ENCODE measurements around the gene RNF151. TPM values are rescaled to one million over a fixed set of nuclear protein-coding genes. Genes with fewer than 3 reads are reported as not detected.

The RNF151 gene
- total RNA-seq, 8 experiments from 2014 or later, result 0.16 TPM; not detected in 7

DNA sequence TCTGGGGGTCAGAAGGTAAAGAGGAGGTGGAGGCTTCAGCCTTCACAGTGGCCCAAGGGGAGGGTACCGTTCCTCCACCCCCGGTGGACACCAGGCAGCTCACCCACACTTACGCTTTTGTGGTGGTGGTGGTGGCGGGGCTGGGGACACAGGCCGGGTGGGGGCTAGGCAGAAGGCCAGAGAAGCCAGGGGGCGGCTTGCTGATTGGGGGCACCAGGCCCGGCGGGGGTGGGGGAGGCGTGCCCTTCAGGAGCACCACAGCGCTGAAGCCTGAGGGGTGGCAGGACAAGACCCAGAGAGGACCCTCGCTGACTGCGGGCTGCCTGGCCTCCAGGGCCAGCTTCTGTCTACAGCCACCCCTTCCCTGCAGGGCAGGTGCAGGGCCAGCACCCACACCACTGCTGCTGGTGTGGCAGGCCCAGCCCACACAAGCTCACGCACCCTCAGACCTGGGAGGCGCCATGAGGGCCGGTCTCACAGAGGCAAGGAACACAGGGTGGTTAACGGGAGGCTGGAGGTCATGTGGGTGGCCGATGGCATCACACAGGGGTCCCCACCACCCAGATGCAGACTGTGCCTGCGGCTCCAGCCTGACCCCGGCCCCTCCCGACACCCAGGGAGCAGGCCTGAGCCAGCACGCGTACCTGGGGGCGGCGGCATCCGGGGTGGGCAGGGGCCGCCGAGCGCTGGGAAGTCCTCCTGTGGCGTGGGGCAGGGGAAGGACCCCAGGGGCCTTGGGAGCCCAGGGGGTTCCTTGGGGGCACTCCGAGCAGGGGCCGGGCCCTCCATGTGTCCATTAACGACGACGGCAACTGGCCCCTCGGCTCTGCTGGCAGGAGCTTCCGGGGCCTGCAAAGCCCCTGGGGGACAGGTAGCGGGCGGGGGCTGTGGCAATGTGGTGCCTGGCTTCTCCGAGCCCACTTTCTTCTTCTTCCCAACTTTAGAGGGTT is 32.5 kb downstream of the RNF151 start:
- in situ Hi-C loops (cut with MboI; ENCODE audit: low pct_unique_long_range_greater_than_20kb in 2 of 9, low sequenced_read_pairs in 9 of 9, unreplicated experiment in 9 of 9), result no loop called here
- H3K4me1 ChIP-seq (replicated peaks in 1 of 2), result peaks cover 6 to 9% of the 10 kb centered on the region in 2 donors
- WGBS, 10 experiments, result no CpG with 5 or more reads among the region's 39 CpGs
- H3K4me3 ChIP-seq, result no peak overlapping the region
- H3K27ac ChIP-seq, result no peak overlapping the region
- ATAC-seq (replicated peaks in 6 of 8), result no peak

DNA sequence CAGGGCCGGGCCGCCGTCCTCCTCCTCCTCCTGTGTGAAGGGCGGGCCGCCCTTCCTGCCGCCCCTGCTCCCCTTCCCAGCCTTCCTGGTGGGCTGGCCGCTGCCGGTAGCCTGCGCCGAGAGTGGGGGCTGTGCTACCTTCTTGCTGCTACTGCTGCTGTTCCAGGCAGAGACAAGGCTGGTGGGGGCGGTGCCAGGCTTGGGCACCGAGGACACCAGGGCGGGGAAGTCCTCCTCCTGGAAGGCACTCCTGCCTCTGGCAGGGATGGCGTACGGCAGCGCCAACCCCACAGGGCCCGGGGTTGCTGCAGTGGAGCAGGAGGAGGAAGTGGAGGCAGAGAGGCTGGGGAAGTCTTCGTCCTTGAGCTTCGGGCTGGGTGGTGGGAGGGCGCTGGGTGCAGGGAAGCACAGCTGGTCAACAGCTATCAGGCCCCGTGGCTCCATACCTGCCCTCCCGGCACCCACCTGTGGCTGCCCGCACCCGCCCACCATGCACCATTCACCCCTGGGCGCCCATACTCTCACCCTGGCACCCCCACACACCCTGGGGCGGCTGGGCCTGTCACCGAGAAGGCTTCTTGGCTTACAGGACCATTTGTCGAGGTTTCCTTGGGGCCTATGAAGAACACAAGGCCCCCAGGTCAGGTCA is 33.3 kb downstream of the RNF151 start:
- WGBS, 10 experiments, result 94% methylated on average over 6 of the region's 28 CpGs; no CpG with 5 or more reads in 9 of the 10 experiments
- ATAC-seq (replicated peaks in 6 of 8), result no peak
- no peak overlapping the region for H3K4me3 ChIP-seq
- H3K27ac ChIP-seq, result no peak overlapping the region
- peaks cover 14 to 18% of the 10 kb centered on the region in 2 donors for H3K4me1 ChIP-seq (replicated peaks in 1 of 2)
- in situ Hi-C loops (cut with MboI; ENCODE audit: low pct_unique_long_range_greater_than_20kb in 2 of 9, low sequenced_read_pairs in 9 of 9, unreplicated experiment in 9 of 9), result loop anchor here in 3 of 9 experiments (25.0 kb wide), 1 partner anchor 137 kb away; the partner anchor contains the start of genes PKD1 (in 3 of the 3) and RAB26 (in 3 of the 3)

DNA sequence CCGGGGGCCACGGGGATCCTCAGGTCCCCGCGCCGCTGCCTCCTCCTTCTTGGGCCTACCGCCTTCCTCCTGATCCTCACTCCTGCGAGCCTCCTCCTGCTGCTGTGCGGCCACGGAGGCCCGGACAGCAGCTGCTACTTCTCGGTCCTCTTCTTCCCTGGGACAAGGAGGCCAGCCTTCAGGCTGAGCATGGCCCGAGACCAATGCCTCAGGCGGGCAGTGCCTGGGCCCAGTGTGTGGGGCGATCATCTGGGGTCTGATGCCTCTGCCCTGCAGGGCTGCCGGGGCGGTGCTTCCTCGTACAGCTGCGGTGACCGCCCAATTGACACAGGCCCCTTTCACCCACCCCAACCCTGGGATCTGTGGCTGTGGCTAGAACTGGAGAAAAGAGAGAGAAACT is 34.4 kb downstream of the RNF151 start:
- H3K4me1 ChIP-seq (replicated peaks in 1 of 2), result peaks cover 20 to 28% of the 10 kb centered on the region in 2 donors
- H3K4me3 ChIP-seq, result no peak overlapping the region
- 63 to 100% (median 96%) methylated on average over 1 to 8 of the region's 19 CpGs; no CpG with 5 or more reads in 6 of the 10 experiments for WGBS, 10 experiments
- in situ Hi-C loops (cut with MboI; ENCODE audit: low pct_unique_long_range_greater_than_20kb in 2 of 9, low sequenced_read_pairs in 9 of 9, unreplicated experiment in 9 of 9), result loop anchor here in 3 of 9 experiments (25.0 kb wide), 1 partner anchor 136 kb away; the partner anchor contains the start of genes PKD1 (in 3 of the 3) and RAB26 (in 3 of the 3)
- no peak overlapping the region for H3K27ac ChIP-seq
- no peak for ATAC-seq (replicated peaks in 6 of 8)

GRCh38 chr16:2001456-2002355 is 35.0 kb downstream of the RNF151 start:
- ATAC-seq (replicated peaks in 6 of 8), result no peak
- in situ Hi-C loops (cut with MboI; ENCODE audit: low pct_unique_long_range_greater_than_20kb in 2 of 9, low sequenced_read_pairs in 9 of 9, unreplicated experiment in 9 of 9), result loop anchor here in 3 of 9 experiments (25.0 kb wide), 1 partner anchor 136 kb away; the partner anchor contains the start of genes PKD1 (in 3 of the 3) and RAB26 (in 3 of the 3)

DNA sequence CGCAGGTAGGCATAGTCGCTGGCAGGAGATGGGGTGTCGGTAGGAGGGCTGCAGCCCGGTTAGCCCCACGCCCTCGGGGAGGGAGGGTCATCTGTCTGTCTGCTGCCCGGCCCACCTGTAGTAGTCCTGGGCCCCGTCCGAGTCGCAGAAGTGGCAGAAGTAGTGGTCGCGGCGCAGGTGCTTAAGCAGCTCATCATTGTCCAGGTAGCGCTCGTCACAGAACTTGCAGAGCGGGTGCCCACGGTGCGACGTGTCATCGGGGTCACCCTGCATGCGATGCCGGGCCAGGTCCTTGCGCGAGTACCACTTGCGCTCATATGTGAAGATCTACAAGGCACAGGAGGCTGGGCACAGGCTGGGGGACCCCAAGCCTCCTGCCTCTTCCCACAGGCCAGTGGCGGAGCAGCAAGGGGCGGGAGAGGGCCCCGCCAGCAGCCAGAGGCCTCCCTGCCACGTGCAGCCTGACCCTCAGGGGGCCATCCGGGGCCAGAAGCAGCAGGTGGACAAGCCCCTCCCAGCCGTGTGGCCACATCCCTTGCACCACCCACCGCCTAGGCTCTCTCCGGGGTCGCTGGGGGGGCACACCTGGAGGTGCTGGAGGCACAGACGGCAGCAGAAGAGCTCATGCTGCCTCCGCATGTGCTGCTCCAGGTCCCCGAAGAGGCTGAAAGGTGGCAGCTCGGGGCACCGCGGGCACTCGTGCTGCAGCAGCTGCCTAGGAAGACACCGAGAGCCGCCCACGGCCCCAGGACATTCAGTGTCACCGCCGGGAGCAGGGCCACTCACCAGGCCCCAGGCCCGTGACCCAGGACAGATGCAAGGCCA is 36.0 kb downstream of the RNF151 start:
- no peak for ATAC-seq (replicated peaks in 6 of 8)
- H3K27ac ChIP-seq, result no peak overlapping the region
- WGBS, 10 experiments, result 96% methylated on average over 5 to 19 of the region's 47 CpGs; no CpG with 5 or more reads in 8 of the 10 experiments
- H3K4me3 ChIP-seq, result no peak overlapping the region
- in situ Hi-C loops (cut with MboI; ENCODE audit: low pct_unique_long_range_greater_than_20kb in 2 of 9, low sequenced_read_pairs in 9 of 9, unreplicated experiment in 9 of 9), result loop anchor here in 3 of 9 experiments (25.0 kb wide), 1 partner anchor 135 kb away; the partner anchor contains the start of genes PKD1 (in 3 of the 3) and RAB26 (in 3 of the 3)
- H3K4me1 ChIP-seq (replicated peaks in 1 of 2), result peaks cover 27 to 38% of the 10 kb centered on the region in 2 donors

More at GRCh38 chr16:2001456-2002355, 35.0 kb downstream of the RNF151 start:
- peaks cover 22 to 29% of the 10 kb centered on the region in 2 donors for H3K4me1 ChIP-seq (replicated peaks in 1 of 2)
- H3K4me3 ChIP-seq, result no peak overlapping the region
- WGBS, 10 experiments, result 82 to 100% (median 92%) methylated on average over 2 to 11 of the region's 53 CpGs; no CpG with 5 or more reads in 5 of the 10 experiments
- no peak overlapping the region for H3K27ac ChIP-seq

GRCh38 chr16:2003231-2003826 is 36.7 kb downstream of the RNF151 start:
- in situ Hi-C loops (cut with MboI; ENCODE audit: low pct_unique_long_range_greater_than_20kb in 2 of 9, low sequenced_read_pairs in 9 of 9, unreplicated experiment in 9 of 9), result loop anchor here in 3 of 9 experiments (25.0 kb wide), 1 partner anchor 134 kb away; the partner anchor contains the start of genes PKD1 (in 3 of the 3) and RAB26 (in 3 of the 3)
- WGBS, 10 experiments, result 0 to 100% (median 77%) methylated on average over 1 to 4 of the region's 8 CpGs; no CpG with 5 or more reads in 6 of the 10 experiments
- H3K4me1 ChIP-seq (replicated peaks in 1 of 2), result peaks cover 34 to 45% of the 10 kb centered on the region in 2 donors
- ATAC-seq (replicated peaks in 6 of 8), result no peak
- H3K4me3 ChIP-seq, result peak overlapping the region in 3 of 5 donors; percentile 9 to 27 (median 22)
- peak overlapping the region; percentile 96 for H3K27ac ChIP-seq

DNA sequence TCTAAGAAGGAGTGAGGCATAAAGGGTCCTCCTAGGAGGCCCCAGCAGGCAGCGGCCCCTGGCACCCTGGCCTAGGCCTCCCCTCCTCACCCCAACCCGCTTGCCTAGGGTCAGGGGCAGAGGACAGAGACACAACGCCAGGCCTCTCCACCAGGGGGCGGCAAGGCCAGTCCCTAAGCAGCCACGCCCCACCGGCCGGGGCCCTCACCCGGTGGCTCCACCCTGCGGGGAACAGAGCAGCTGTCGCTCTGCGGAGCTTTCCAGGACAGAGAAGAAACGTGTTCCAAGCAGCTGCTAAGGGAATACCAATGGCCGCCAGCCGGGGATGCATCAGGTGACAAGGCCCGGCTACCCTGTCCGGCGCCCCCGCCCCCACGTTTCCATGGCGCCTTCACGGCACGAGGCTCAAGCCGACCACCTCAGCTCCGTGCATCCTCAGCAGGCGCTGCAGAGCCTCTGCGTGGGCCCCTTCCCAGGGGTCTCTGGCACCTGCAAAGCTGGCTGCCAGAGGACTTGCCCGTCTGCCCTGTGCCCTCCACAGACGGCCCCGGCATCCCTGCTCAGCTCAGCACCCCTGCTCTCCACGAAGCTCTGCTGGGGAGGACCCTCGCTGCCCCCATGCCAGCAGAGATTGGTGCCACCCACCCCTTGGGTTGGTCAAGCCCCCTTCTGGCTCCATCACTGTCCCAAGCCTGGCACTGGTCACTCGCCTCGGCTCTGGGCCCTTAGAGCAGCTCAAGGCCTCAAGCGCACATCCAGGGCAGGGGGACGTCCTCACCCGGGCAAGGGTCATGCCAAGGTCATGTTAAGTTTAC is 37.4 kb downstream of the RNF151 start:
- in situ Hi-C loops (cut with MboI; ENCODE audit: low pct_unique_long_range_greater_than_20kb in 2 of 9, low sequenced_read_pairs in 9 of 9, unreplicated experiment in 9 of 9), result loop anchor here in 3 of 9 experiments (25.0 kb wide), 1 partner anchor 133 kb away; the partner anchor contains the start of genes PKD1 (in 3 of the 3) and RAB26 (in 3 of the 3)
- peak; percentile 57 to 87 (median 80) for ATAC-seq (replicated peaks in 6 of 8)
- H3K4me3 ChIP-seq, result peak overlapping the region in 4 of 5 donors; percentile 5 to 27 (median 16)
- peak overlapping the region; percentile 96 for H3K27ac ChIP-seq
- 0 to 75% (median 17%) methylated on average over 1 to 5 of the region's 36 CpGs; no CpG with 5 or more reads in 5 of the 10 experiments for WGBS, 10 experiments
- peaks cover 37 to 47% of the 10 kb centered on the region in 2 donors for H3K4me1 ChIP-seq (replicated peaks in 1 of 2)

GRCh38 chr16:2004795-2005517 is 38.3 kb downstream of the RNF151 start:
- peak overlapping the region in 2 of 5 donors; percentile 6 to 27 for H3K4me3 ChIP-seq
- ATAC-seq (replicated peaks in 6 of 8), result peak in 5 of 8 experiments; percentile 7 to 47 (median 42)
- WGBS, 10 experiments, result 33 to 90% (median 68%) methylated on average over 2 to 7 of the region's 34 CpGs; no CpG with 5 or more reads in 5 of the 10 experiments
- peaks cover 37 to 47% of the 10 kb centered on the region in 2 donors for H3K4me1 ChIP-seq (replicated peaks in 1 of 2)
- in situ Hi-C loops (cut with MboI; ENCODE audit: low pct_unique_long_range_greater_than_20kb in 2 of 9, low sequenced_read_pairs in 9 of 9, unreplicated experiment in 9 of 9), result loop anchor here in 3 of 9 experiments (25.0 kb wide), 1 partner anchor 132 kb away; the partner anchor contains the start of genes PKD1 (in 3 of the 3) and RAB26 (in 3 of the 3)
- H3K27ac ChIP-seq, result peak overlapping the region; percentile 96

GRCh38 chr16:2005646-2006045 is 39.0 kb downstream of the RNF151 start:
- no peak for ATAC-seq (replicated peaks in 6 of 8)
- Histone ChIP-seq H3K4me1 (replicated peaks in 1 of 2) (peaks cover 44 to 54% of the 10 kb centered on the region in 2 donors), H3K27ac (peak overlapping the region in 1 of 2 donors; percentile 96), H3K4me3 (peak overlapping the region in 1 of 5 donors; percentile 100)
- WGBS, 10 experiments, result 0 to 100% (median 87%) methylated on average over 1 to 3 of the region's 21 CpGs; no CpG with 5 or more reads in 6 of the 10 experiments
- in situ Hi-C loops (cut with MboI; ENCODE audit: low pct_unique_long_range_greater_than_20kb in 2 of 9, low sequenced_read_pairs in 9 of 9, unreplicated experiment in 9 of 9), result loop anchor here in 3 of 9 experiments (25.0 kb wide), 1 partner anchor 132 kb away; the partner anchor contains the start of genes PKD1 (in 3 of the 3) and RAB26 (in 3 of the 3)

Data from motor neuron (in vitro differentiated cells).